ENCODE data around the gene RBM38. TPM values are rescaled to one million over a fixed set of nuclear protein-coding genes. Genes with fewer than 3 reads are reported as not detected.

Gene RBM38
- total RNA-seq, 1 experiment from 2014 or later: 39.9 TPM

DNA sequence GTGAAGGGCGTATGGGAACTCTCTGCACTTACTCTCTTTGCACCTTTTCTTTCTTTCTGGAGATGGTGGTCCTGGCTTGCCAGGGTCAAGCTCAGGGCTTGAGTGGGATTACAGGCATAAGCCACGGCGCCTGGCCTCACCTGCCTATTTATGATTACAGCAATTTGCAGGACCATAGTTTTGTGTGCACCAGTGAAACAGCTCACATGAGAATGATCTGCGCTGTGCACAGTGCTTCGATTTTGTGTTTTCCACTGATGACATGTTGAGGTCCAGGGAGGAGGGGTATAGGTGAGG lies 40.3 kb downstream of the RBM38 start:
- Histone ChIP-seq H3K27ac (ENCODE audit: low read length) (no peak overlapping the region), H3K4me1 (ENCODE audit: control insufficient read depth, insufficient read depth, low read length) (no peaks in the 10 kb centered on the region), H3K9me3 (ENCODE audit: control insufficient read depth, insufficient read depth, low read depth, low read length) (no peaks in the 10 kb centered on the region), H3K36me3 (ENCODE audit: control insufficient read depth, insufficient read depth, low read length) (no peaks in the 10 kb centered on the region), H3K4me3 (ENCODE audit: low read depth in 2 of 2, low read length in 2 of 2) (no peak overlapping the region), H3K27me3 (ENCODE audit: control insufficient read depth, insufficient read depth, low read length) (no peaks in the 10 kb centered on the region)
- TF ChIP-seq SIN3A (IDR thresholded peaks at IDR 0.05; ENCODE audit: borderline replicate concordance, insufficient read depth, low read depth, low read length) (no peak), TCF7L2 (IDR thresholded peaks at IDR 0.05; ENCODE audit: low read depth, low read length) (no peak), REST (IDR thresholded peaks at IDR 0.05; ENCODE audit: insufficient read depth in 1 of 2, low read depth in 2 of 2, low read length in 1 of 2) (no peak), CTCF (IDR thresholded peaks at IDR 0.05) (no peak), POLR2AphosphoS5 (IDR thresholded peaks at IDR 0.05; ENCODE audit: low read depth, low read length) (no peak)
- DNase-seq (ENCODE audit: low read depth, low spot score): no peak
- ChIA-PET CTCF (no interaction called here), POLR2A (no interaction called here)
- in situ Hi-C loops (cut with HindIII; ENCODE audit: low pct_unique_long_range_greater_than_20kb, low sequenced_read_pairs) (no loop called here), intact Hi-C loops (cut with micrococcal nuclease; ENCODE audit: unreplicated experiment) (no loop called here)
- BruUV-seq (replicated peaks): no TSS peak
- ATAC-seq: no peak

DNA sequence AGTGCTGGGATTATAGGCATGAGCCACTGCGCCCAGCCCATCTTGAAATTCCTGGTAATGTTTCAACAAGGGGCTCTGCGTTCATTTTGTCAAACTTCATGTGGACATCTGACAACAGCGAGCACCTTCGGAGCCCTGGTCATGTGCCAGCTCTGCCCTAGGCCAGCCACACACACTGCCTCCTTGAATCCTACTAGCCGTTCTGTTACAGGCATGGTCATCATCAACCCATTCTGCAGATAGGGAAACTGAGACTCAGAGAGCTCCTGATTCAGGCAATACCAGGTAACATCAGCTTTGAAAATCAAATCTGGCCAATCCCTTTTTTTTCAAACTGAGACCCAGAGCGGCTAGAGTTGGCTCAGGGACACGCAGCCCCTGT lies 41.3 kb downstream of the RBM38 start:
- ATAC-seq (no peak), DNase-seq (ENCODE audit: low read depth, low spot score) (no peak)
- CTCF ChIA-PET: no interaction called here
- intact Hi-C loops (cut with micrococcal nuclease; ENCODE audit: unreplicated experiment): no loop called here
- H3K4me1 ChIP-seq (ENCODE audit: control insufficient read depth, insufficient read depth, low read length): no peaks in the 10 kb centered on the region
- in situ Hi-C loops (cut with HindIII; ENCODE audit: low pct_unique_long_range_greater_than_20kb, low sequenced_read_pairs): no loop called here
- TF ChIP-seq TCF7L2 (IDR thresholded peaks at IDR 0.05; ENCODE audit: low read depth, low read length) (no peak), POLR2AphosphoS5 (IDR thresholded peaks at IDR 0.05; ENCODE audit: low read depth, low read length) (no peak), SIN3A (IDR thresholded peaks at IDR 0.05; ENCODE audit: borderline replicate concordance, insufficient read depth, low read depth, low read length) (no peak), REST (IDR thresholded peaks at IDR 0.05; ENCODE audit: insufficient read depth in 1 of 2, low read depth in 2 of 2, low read length in 1 of 2) (no peak), CTCF (IDR thresholded peaks at IDR 0.05) (no peak)
- H3K9me3 ChIP-seq (ENCODE audit: control insufficient read depth, insufficient read depth, low read depth, low read length): no peaks in the 10 kb centered on the region
- no TSS peak for BruUV-seq (replicated peaks)
- H3K4me3 ChIP-seq (ENCODE audit: low read depth in 2 of 2, low read length in 2 of 2): no peak overlapping the region
- POLR2A ChIA-PET: interaction anchor here (0.7 kb wide), 1 partner anchor 23 kb away, joined by 3 read pairs; no protein-coding TSS in a partner anchor
- no peaks in the 10 kb centered on the region for H3K27me3 ChIP-seq (ENCODE audit: control insufficient read depth, insufficient read depth, low read length)
- H3K36me3 ChIP-seq (ENCODE audit: control insufficient read depth, insufficient read depth, low read length): no peaks in the 10 kb centered on the region
- H3K27ac ChIP-seq (ENCODE audit: low read length): no peak overlapping the region

Data from Panc1 (cell line).